Activated naive CD4-positive, alpha-beta T cell treated with anti-CD3 and anti-CD28 coated beads for 36 hours (primary cell): ENCODE results near the gene GRIK4. TPM values are rescaled to one million over a fixed set of nuclear protein-coding genes. Genes with fewer than 3 reads are reported as not detected.
"Not testable (repeated sequence)": the region's sequence is repeated elsewhere in the genome, so short reads cannot be mapped to it uniquely, and the experiment has no call there.

Experiments
- CTCF ChIA-PET: fragments of 350-600 bp; sonication (Branson Sonifier 250); formaldehyde crosslinking; loops from one replicate; lab custom pipeline; 2021; ENCODE audit warnings: antibody characterized with exemption; lab: Charles Lee
- DNase-seq: peaks from one replicate; pipeline ENCODE4 v3.0.0-alpha.2; 2020
- H3K27ac Mint-ChIP-seq: one replicate; pipeline ENCODE4 v1.8.0; 2021; ENCODE audit warnings: mild to moderate bottlenecking, mixed read lengths
- H3K27me3 Mint-ChIP-seq: one replicate; pipeline ENCODE4 v1.8.0; 2021; ENCODE audit warnings: low read depth, mixed read lengths
- H3K36me3 Mint-ChIP-seq: one replicate; pipeline ENCODE4 v1.8.0; 2021; ENCODE audit warnings: low read depth, mixed read lengths
- H3K4me1 Mint-ChIP-seq: one replicate; pipeline ENCODE4 v1.8.0; 2021; ENCODE audit warnings: low read depth, mixed read lengths
- H3K4me3 Mint-ChIP-seq: one replicate; pipeline ENCODE4 v1.8.0; 2021; ENCODE audit warnings: mild to moderate bottlenecking, moderate library complexity, mixed read lengths
- H3K9me3 Mint-ChIP-seq: one replicate; pipeline ENCODE4 v1.8.0; 2021; ENCODE audit warnings: mixed read lengths
- intact Hi-C: fragments of 100-400 bp; cut with micrococcal nuclease; formaldehyde crosslinking; loops from one replicate; pipeline ENCODE4 v1.15.1; 2023
- total RNA-seq, 2 experiments: library from RNA; stranded (reverse); gene quantifications; one replicate each; pipeline ENCODE4 v1.2.3, GENCODE V29; 2021

The GRIK4 gene
- total RNA-seq, 2 experiments from 2014 or later: not detected

DNA sequence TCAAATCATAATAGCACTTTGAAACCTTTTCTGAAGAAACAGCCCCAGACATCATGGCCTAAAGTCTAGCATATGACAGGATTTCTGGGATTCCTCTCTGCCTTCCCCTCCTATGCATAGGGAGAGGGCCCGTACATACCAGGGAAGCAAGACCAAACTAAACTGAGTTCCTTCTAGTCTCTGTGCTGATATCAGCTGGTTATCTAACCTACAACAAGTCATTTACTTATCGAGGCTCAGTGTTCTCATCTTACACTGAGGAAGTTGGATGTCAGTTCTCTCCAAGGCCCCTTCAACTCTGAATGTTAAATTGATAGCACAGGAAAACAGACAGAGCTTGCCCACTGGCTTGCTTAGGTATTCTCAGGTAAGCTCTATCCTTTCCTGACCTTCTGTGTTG, 17.0 kb upstream of the GRIK4 start:
- DNase-seq: no peak
- H3K4me1 Mint-ChIP-seq: no peaks in the 10 kb centered on the region
- H3K27me3 Mint-ChIP-seq: peaks cover 3% of the 10 kb centered on the region
- no peaks in the 10 kb centered on the region for H3K36me3 Mint-ChIP-seq
- CTCF ChIA-PET: no interaction called here
- intact Hi-C loops: no loop called here
- H3K27ac Mint-ChIP-seq: no peak overlapping the region
- no peak overlapping the region for H3K4me3 Mint-ChIP-seq
- H3K9me3 Mint-ChIP-seq: no peaks in the 10 kb centered on the region

- H3K27ac Mint-ChIP-seq: no peak overlapping the region
- CTCF ChIA-PET: no interaction called here
- DNase-seq: no peak
- H3K4me3 Mint-ChIP-seq: no peak overlapping the region
- intact Hi-C loops: no loop called here
- peaks cover 29% of the 10 kb centered on the region for H3K27me3 Mint-ChIP-seq
- H3K9me3 Mint-ChIP-seq: no peaks in the 10 kb centered on the region
- no peaks in the 10 kb centered on the region for H3K4me1 Mint-ChIP-seq
- H3K36me3 Mint-ChIP-seq: no peaks in the 10 kb centered on the region
These were observed 12.5 kb upstream of the GRIK4 start for GRCh38 chr11:120499088-120499487.

DNA sequence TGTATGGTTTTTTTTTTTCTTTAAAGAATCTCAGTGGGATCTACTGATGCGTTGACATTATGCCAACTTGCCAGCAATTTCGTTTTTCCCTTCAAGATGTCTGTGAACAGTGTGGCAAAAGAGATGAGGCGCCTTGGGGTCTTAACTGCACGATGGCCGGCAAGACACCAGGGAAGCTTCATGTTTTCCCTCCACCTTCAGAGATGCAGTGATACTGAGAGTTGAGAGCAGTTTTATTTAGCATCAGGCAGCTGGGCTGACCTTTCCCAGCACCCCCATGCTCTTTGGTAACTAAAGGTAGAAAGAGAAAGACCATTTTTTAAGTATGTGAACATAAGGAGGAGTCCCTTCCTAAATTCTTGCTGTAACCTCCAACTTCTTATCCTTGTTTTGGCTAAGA, 11.7 kb upstream of the GRIK4 start:
- H3K4me3 Mint-ChIP-seq: no peak overlapping the region
- DNase-seq: no peak
- CTCF ChIA-PET: no interaction called here
- intact Hi-C loops: loop anchor here (10.0 kb wide), 1 partner anchor 265 kb away; no protein-coding TSS in a partner anchor
- no peaks in the 10 kb centered on the region for H3K4me1 Mint-ChIP-seq
- no peaks in the 10 kb centered on the region for H3K9me3 Mint-ChIP-seq
- H3K36me3 Mint-ChIP-seq: no peaks in the 10 kb centered on the region
- H3K27ac Mint-ChIP-seq: no peak overlapping the region
- peaks cover 33% of the 10 kb centered on the region for H3K27me3 Mint-ChIP-seq

GRCh38 chr11:120500414-120501071, 11.0 kb upstream of the GRIK4 start:
- Mint-ChIP-seq H3K36me3 (no peaks in the 10 kb centered on the region), H3K9me3 (no peaks in the 10 kb centered on the region), H3K4me3 (no peak overlapping the region), H3K27ac (no peak overlapping the region), H3K4me1 (no peaks in the 10 kb centered on the region), H3K27me3 (peaks cover 39% of the 10 kb centered on the region)
- DNase-seq: no peak
- intact Hi-C loops: loop anchor here (10.0 kb wide), 1 partner anchor 266 kb away; no protein-coding TSS in a partner anchor
- CTCF ChIA-PET: interaction anchor here (0.6 kb wide), 1 partner anchor 172 kb away, joined by 6 read pairs; no protein-coding TSS in a partner anchor

GRCh38 chr11:120501440-120501839, 10.1 kb upstream of the GRIK4 start:
- intact Hi-C loops: loop anchor here (10.0 kb wide), 1 partner anchor 267 kb away; no protein-coding TSS in a partner anchor
- no peaks in the 10 kb centered on the region for H3K36me3 Mint-ChIP-seq
- H3K27ac Mint-ChIP-seq: no peak overlapping the region
- no peak overlapping the region for H3K4me3 Mint-ChIP-seq
- H3K27me3 Mint-ChIP-seq: peaks cover 45% of the 10 kb centered on the region
- no peaks in the 10 kb centered on the region for H3K9me3 Mint-ChIP-seq
- CTCF ChIA-PET: interaction anchor here (0.6 kb wide), 1 partner anchor 171 kb away, joined by 6 read pairs; no protein-coding TSS in a partner anchor
- DNase-seq: no peak
- no peaks in the 10 kb centered on the region for H3K4me1 Mint-ChIP-seq

DNA sequence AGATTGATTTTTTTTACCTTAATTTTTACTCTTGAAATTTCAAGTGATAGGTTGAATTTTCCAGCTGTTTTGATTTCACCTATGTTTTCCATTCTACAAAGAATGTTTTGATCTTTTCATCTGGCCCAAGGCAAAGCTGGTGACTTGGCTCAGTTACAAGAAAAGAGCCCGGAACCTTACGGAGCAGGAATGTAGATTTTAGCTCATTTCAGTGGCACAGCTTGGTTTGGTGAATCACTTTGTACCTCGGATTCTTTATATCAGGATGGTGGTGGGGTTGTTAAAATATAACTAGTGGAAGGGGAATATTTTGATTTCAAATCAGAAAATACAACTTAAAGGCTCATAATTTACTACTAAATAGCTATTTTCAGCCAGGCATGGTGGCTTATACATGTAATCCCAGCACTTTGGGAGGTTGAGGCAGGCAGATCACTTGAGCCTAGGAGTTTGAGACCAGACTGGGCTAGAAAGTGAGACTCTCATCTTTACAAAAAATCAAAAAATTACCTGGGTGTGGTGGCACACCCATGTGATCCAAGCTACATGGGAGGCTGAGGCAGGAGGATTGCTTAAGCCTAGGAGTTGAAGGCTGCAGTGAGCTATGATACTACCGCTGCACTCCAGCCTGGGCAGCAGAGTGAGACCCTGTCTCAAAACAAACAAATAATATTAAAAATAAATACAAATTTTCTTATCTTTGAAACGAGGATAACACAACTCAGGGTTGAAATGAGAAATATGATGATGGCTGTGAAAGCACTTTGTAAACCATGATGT, 9.4 kb upstream of the GRIK4 start:
- CTCF ChIA-PET: interaction anchor here (2.2 kb wide), 1 partner anchor 183 kb away, joined by 5 read pairs; no protein-coding TSS in a partner anchor
- H3K36me3 Mint-ChIP-seq: no peaks in the 10 kb centered on the region
- no peaks in the 10 kb centered on the region for H3K4me1 Mint-ChIP-seq
- no peak overlapping the region for H3K27ac Mint-ChIP-seq
- H3K4me3 Mint-ChIP-seq: no peak overlapping the region
- DNase-seq: no peak
- H3K9me3 Mint-ChIP-seq: no peaks in the 10 kb centered on the region
- peaks cover 51% of the 10 kb centered on the region for H3K27me3 Mint-ChIP-seq
- intact Hi-C loops: loop anchor here (10.0 kb wide), 1 partner anchor 267 kb away; no protein-coding TSS in a partner anchor

- intact Hi-C loops: loop anchor here (10.0 kb wide), 1 partner anchor 269 kb away; no protein-coding TSS in a partner anchor
- H3K36me3 Mint-ChIP-seq, H3K27ac Mint-ChIP-seq, H3K4me1 Mint-ChIP-seq, H3K9me3 Mint-ChIP-seq, H3K4me3 Mint-ChIP-seq, DNase-seq: not testable (repeated sequence)
- CTCF ChIA-PET: interaction anchor here (0.6 to 2.2 kb wide), 2 partner anchors 163 to 181 kb away, joined by 4 to 5 read pairs; no protein-coding TSS in a partner anchor
- H3K27me3 Mint-ChIP-seq: peaks cover 58% of the 10 kb centered on the region
These were observed 8.0 kb upstream of the GRIK4 start for GRCh38 chr11:120503529-120503928.

GRCh38 chr11:120505801-120506425, 5.6 kb upstream of the GRIK4 start:
- no peaks in the 10 kb centered on the region for H3K9me3 Mint-ChIP-seq
- no peak for DNase-seq
- H3K27me3 Mint-ChIP-seq: peaks cover 65% of the 10 kb centered on the region
- H3K36me3 Mint-ChIP-seq: no peaks in the 10 kb centered on the region
- no peak overlapping the region for H3K4me3 Mint-ChIP-seq
- no peaks in the 10 kb centered on the region for H3K4me1 Mint-ChIP-seq
- intact Hi-C loops: loop anchor here (10.0 kb wide), 1 partner anchor 271 kb away; no protein-coding TSS in a partner anchor
- CTCF ChIA-PET: interaction anchor here (0.6 to 1.9 kb wide), 2 partner anchors 117 to 180 kb away, joined by 3 to 4 read pairs; no protein-coding TSS in a partner anchor
- H3K27ac Mint-ChIP-seq: no peak overlapping the region

- Mint-ChIP-seq H3K27ac (no peak overlapping the region), H3K4me3 (no peak overlapping the region), H3K9me3 (no peaks in the 10 kb centered on the region), H3K4me1 (no peaks in the 10 kb centered on the region), H3K36me3 (no peaks in the 10 kb centered on the region), H3K27me3 (peaks cover 60% of the 10 kb centered on the region)
- no peak for DNase-seq
- intact Hi-C loops: loop anchor here (2.0 to 10.0 kb wide), 3 partner anchors 175 to 603 kb away; no protein-coding TSS in a partner anchor
- CTCF ChIA-PET: interaction anchor here (0.6 to 1.2 kb wide), 4 partner anchors 175 to 685 kb away, joined by 3 to 5 read pairs (median 4); no protein-coding TSS in a partner anchor
These were observed 2.0 kb upstream of the GRIK4 start for GRCh38 chr11:120509346-120510053.

GRCh38 chr11:120510406-120511115, 987 bp upstream of the GRIK4 start:
- Mint-ChIP-seq H3K4me3 (no peak overlapping the region), H3K27ac (no peak overlapping the region), H3K27me3 (peaks cover 64% of the 10 kb centered on the region), H3K4me1 (no peaks in the 10 kb centered on the region), H3K36me3 (no peaks in the 10 kb centered on the region), H3K9me3 (no peaks in the 10 kb centered on the region)
- CTCF ChIA-PET: interaction anchor here (0.7 to 1.4 kb wide), 10 partner anchors 13 to 443 kb away, joined by 3 to 5 read pairs (median 3); no protein-coding TSS in a partner anchor
- DNase-seq: no peak
- intact Hi-C loops: loop anchor here (1.0 to 2.0 kb wide), 7 partner anchors 175 to 684 kb away; no protein-coding TSS in a partner anchor
